SU-DHL-6 (cell line): ENCODE measurements around the gene TRAK1.

ENCODE experiments used
- CTCF ChIP-seq: fragments of 200-600 bp; sonication (generic); IDR thresholded peaks from one replicate; pipeline ENCODE4 v1.5.1; 2017; ENCODE audit warnings: antibody characterized with exemption, mild to moderate bottlenecking, low read length, moderate library complexity; ENCODE audit not compliant: insufficient read depth, poor library complexity, severe bottlenecking
- EZH2phosphoT487 ChIP-seq: fragments of 200-600 bp; sonication (generic), shearing (Covaris generic); conservative IDR thresholded peaks from 2 replicates; pipeline ENCODE4 v1.6.1; 2018; ENCODE audit warnings: mild to moderate bottlenecking, antibody characterized with exemption, low read length, moderate library complexity, mixed read lengths

- TF ChIP-seq CTCF (no peak), EZH2phosphoT487 (no peak)
Observed at GRCh38 chr3:42157540-42158538, 66.7 kb downstream of the TRAK1 start.
